Endodermal cell (in vitro differentiated cells): Measurements from ENCODE around the gene PEX7. TPM values are rescaled to one million over a fixed set of nuclear protein-coding genes. Genes with fewer than 3 reads are reported as not detected.
"Not testable (repeated sequence)": the region's sequence is repeated elsewhere in the genome, so short reads cannot be mapped to it uniquely, and the experiment has no call there.

Experiments
- DNase-seq: peaks from one replicate; pipeline ENCODE4 v3.0.0-alpha.2; 2017
- H3K27ac ChIP-seq: 2 replicates; pipeline ENCODE4 v1.5.1; 2013; ENCODE audit warnings: mild to moderate bottlenecking, low read depth, low read length, moderate library complexity
- H3K27me3 ChIP-seq: 2 replicates; pipeline ENCODE4 v1.6.1; 2013; ENCODE audit warnings: mild to moderate bottlenecking, low read length, moderate library complexity; ENCODE audit not compliant: insufficient read depth, control insufficient read depth, poor library complexity, severe bottlenecking
- H3K36me3 ChIP-seq: 2 replicates; pipeline ENCODE4 v1.7.0; 2013; ENCODE audit warnings: mild to moderate bottlenecking, low read length, moderate library complexity; ENCODE audit not compliant: control insufficient read depth, insufficient read depth
- H3K4me1 ChIP-seq: one replicate; pipeline ENCODE4 v1.7.0; 2013; ENCODE audit warnings: low read length; ENCODE audit not compliant: control insufficient read depth, insufficient read depth
- H3K4me3 ChIP-seq: 2 replicates; pipeline ENCODE4 v1.5.1; 2013; ENCODE audit warnings: mild to moderate bottlenecking, low read length, moderate library complexity
- H3K9ac ChIP-seq: 2 replicates; pipeline ENCODE4 v1.6.1; 2013; ENCODE audit warnings: mild to moderate bottlenecking, low read length, moderate library complexity; ENCODE audit not compliant: poor library complexity, severe bottlenecking; ENCODE audit errors: extremely low read depth
- H3K9me3 ChIP-seq: 2 replicates; pipeline ENCODE4 v1.6.1; 2013; ENCODE audit warnings: mild to moderate bottlenecking, low read length, moderate library complexity; ENCODE audit not compliant: control insufficient read depth
- H3K27ac Mint-ChIP-seq: 2 replicates; pipeline ENCODE4 v1.8.0; 2020; ENCODE audit warnings: mixed read lengths
- H3K27me3 Mint-ChIP-seq: 2 replicates; pipeline ENCODE4 v1.8.0; 2021; ENCODE audit warnings: mild to moderate bottlenecking, mixed read lengths; ENCODE audit not compliant: insufficient read depth
- H3K36me3 Mint-ChIP-seq: 2 replicates; pipeline ENCODE4 v1.8.0; 2020; ENCODE audit warnings: low read depth, mixed read lengths
- H3K4me1 Mint-ChIP-seq: 2 replicates; pipeline ENCODE4 v1.8.0; 2020; ENCODE audit warnings: mixed read lengths
- H3K4me3 Mint-ChIP-seq: 2 replicates; pipeline ENCODE4 v1.8.0; 2020; ENCODE audit warnings: mild to moderate bottlenecking, moderate library complexity, mixed read lengths
- H3K9me3 Mint-ChIP-seq: 2 replicates; pipeline ENCODE4 v1.8.0; 2020; ENCODE audit warnings: mild to moderate bottlenecking, mixed read lengths
- CTCF ChIP-seq: fragments of 200-600 bp; sonication (generic); conservative IDR thresholded peaks from 2 replicates; pipeline ENCODE4 v1.5.0; 2021; ENCODE audit warnings: antibody characterized with exemption, mild to moderate bottlenecking
- WGBS, 2 experiments: methylation state at CpG; one replicate each; pipeline versions ENCODE4 v1.1.5 to v1.1.7; 2013; ENCODE audit warnings: missing lambda C conversion rate in 2 of 2, mixed read lengths in 1 of 2; ENCODE audit not compliant: insufficient coverage in 1 of 2, insufficient read length in 1 of 2; 5-methylcytosine and 5-hydroxymethylcytosine counted together
- total RNA-seq, 2 donors: library from RNA; stranded (reverse); fragmentation: NEBNext Ultra II Directional in 1 of 2; extraction: Animal tissue kit (Norgen Biotek cat#: 25700) in 1 of 2; gene quantifications; 2 replicates in 1 of 2; 3 replicates in 1 of 2; pipeline ENCODE4 v1.2.1, GENCODE V29; 2021

PEX7 gene
- total RNA-seq, 2 donors from 2014 or later = 11.2 to 11.6 TPM

GRCh38 chr6:136873748-136874147 is 51.4 kb downstream of the PEX7 start:
- no peaks in the 10 kb centered on the region for H3K4me1 ChIP-seq
- DNase-seq = no peak
- Mint-ChIP-seq H3K9me3 (peaks cover 37% of the 10 kb centered on the region), H3K27me3 (no peaks in the 10 kb centered on the region), H3K4me1 (peaks cover 4% of the 10 kb centered on the region), H3K27ac (no peak overlapping the region), H3K36me3 (peaks cover 37% of the 10 kb centered on the region), H3K4me3 (no peak overlapping the region)
- TF ChIP-seq CTCF = no peak
- peaks cover 18% of the 10 kb centered on the region for H3K36me3 ChIP-seq
- H3K27me3 ChIP-seq = no peaks in the 10 kb centered on the region
- H3K27ac ChIP-seq = no peak overlapping the region
- H3K9ac ChIP-seq = no peak overlapping the region
- H3K4me3 ChIP-seq = peak overlapping the region; percentile 11
- WGBS, 2 experiments = 85% methylated on average over 3 of the region's 3 CpGs; no CpG with 5 or more reads in 1 of the 2 experiments
- H3K9me3 ChIP-seq = peaks cover 25% of the 10 kb centered on the region

- H3K27ac ChIP-seq, DNase-seq, H3K9ac ChIP-seq, H3K4me1 ChIP-seq, H3K27ac Mint-ChIP-seq, H3K27me3 ChIP-seq, H3K27me3 Mint-ChIP-seq, H3K4me3 ChIP-seq, H3K4me3 Mint-ChIP-seq: not testable (repeated sequence)
- peaks cover 25% of the 10 kb centered on the region for H3K9me3 ChIP-seq
- Mint-ChIP-seq H3K4me1 (peaks cover 15% of the 10 kb centered on the region), H3K9me3 (peaks cover 37% of the 10 kb centered on the region), H3K36me3 (peaks cover 37% of the 10 kb centered on the region)
- 93 to 96% methylated on average over 4 of the region's 4 CpGs for WGBS, 2 experiments
- H3K36me3 ChIP-seq = peaks cover 18% of the 10 kb centered on the region
Measured at GRCh38 chr6:136876469-136876868, 54.1 kb downstream of the PEX7 start.

- no peak overlapping the region for H3K4me3 Mint-ChIP-seq
- no peak overlapping the region for H3K27ac Mint-ChIP-seq
- 77 to 100% methylated on average over 1 to 4 of the region's 4 CpGs for WGBS, 2 experiments
- Histone ChIP-seq H3K27ac (no peak overlapping the region), H3K36me3 (no peaks in the 10 kb centered on the region), H3K4me1 (no peaks in the 10 kb centered on the region), H3K9ac (no peak overlapping the region), H3K9me3 (no peaks in the 10 kb centered on the region), H3K27me3 (no peaks in the 10 kb centered on the region), H3K4me3 (peak overlapping the region; percentile 38)
- TF ChIP-seq CTCF = no peak
- H3K9me3 Mint-ChIP-seq = peaks cover 16% of the 10 kb centered on the region
- H3K4me1 Mint-ChIP-seq = peaks cover 18% of the 10 kb centered on the region
- peak; percentile 76 for DNase-seq
- peaks cover 15% of the 10 kb centered on the region for H3K36me3 Mint-ChIP-seq
- peaks cover 2% of the 10 kb centered on the region for H3K27me3 Mint-ChIP-seq
Measured at GRCh38 chr6:136880748-136881460, 58.5 kb downstream of the PEX7 start.
